SK-N-SH treated with all-trans-retinoic acid at 6 μM for 48 hours (cell line): ENCODE data around the gene CFAP157.
"Not testable (repeated sequence)": the region's sequence is repeated elsewhere in the genome, so short reads cannot be mapped to it uniquely, and the experiment has no call there.

Experiments used
- ARNTL ChIP-seq: fragments of 450-650 bp; formaldehyde crosslinking; IDR thresholded peaks from 2 replicates; pipeline ENCODE4 v1.5.0; 2020; ENCODE audit warnings: low read depth, mild to moderate bottlenecking, moderate library complexity, borderline replicate concordance
- BACH2 ChIP-seq: fragments of 250-450 bp; sonication (Bioruptor Pico); IDR thresholded peaks from 2 replicates; pipeline ENCODE4 v1.9.0; 2021; ENCODE audit warnings: mild to moderate bottlenecking, borderline replicate concordance
- CREB5 ChIP-seq: fragments of 250-450 bp; sonication (Bioruptor Pico); IDR thresholded peaks from 2 replicates; pipeline ENCODE4 v1.5.1; 2020; ENCODE audit warnings: low read depth, mild to moderate bottlenecking, moderate library complexity
- CSRNP3 ChIP-seq: fragments of 250-450 bp; sonication (Bioruptor Pico); IDR thresholded peaks from 2 replicates; pipeline ENCODE4 v1.5.1; 2021; ENCODE audit warnings: mild to moderate bottlenecking, moderate library complexity
- GLIS3 ChIP-seq: fragments of 250-450 bp; sonication (Bioruptor Pico); IDR thresholded peaks from 2 replicates; pipeline ENCODE4 v1.5.0; 2020; ENCODE audit warnings: mild to moderate bottlenecking, moderate library complexity
- ISL1 ChIP-seq: fragments of 250-450 bp; sonication (Bioruptor Pico); IDR thresholded peaks from 2 replicates; pipeline ENCODE4 v2.1.2; 2022; ENCODE audit warnings: mild to moderate bottlenecking, moderate library complexity
- OSR1 ChIP-seq: fragments of 250-450 bp; sonication (Bioruptor Pico); IDR thresholded peaks from 2 replicates; pipeline ENCODE4 v1.8.0; 2022; ENCODE audit warnings: moderate library complexity, mild to moderate bottlenecking, inconsistent platforms
- TCF4 ChIP-seq: fragments of 250-450 bp; sonication (Bioruptor Pico); IDR thresholded peaks from 2 replicates; pipeline ENCODE4 v1.8.0; 2021; ENCODE audit warnings: mild to moderate bottlenecking, moderate library complexity, borderline replicate concordance
- TSHZ2 ChIP-seq: fragments of 250-450 bp; sonication (Bioruptor Pico); IDR thresholded peaks from 2 replicates; pipeline ENCODE4 v1.5.0; 2020; ENCODE audit warnings: mild to moderate bottlenecking, moderate library complexity
- ZFP3 ChIP-seq: fragments of 250-450 bp; sonication (Bioruptor Pico); IDR thresholded peaks from 2 replicates; pipeline ENCODE4 v1.5.0; 2020; ENCODE audit warnings: mild to moderate bottlenecking, moderate library complexity
- ZFP30 ChIP-seq: fragments of 450-650 bp; formaldehyde crosslinking; IDR thresholded peaks from 2 replicates; pipeline ENCODE4 v1.5.0; 2022; ENCODE audit warnings: mild to moderate bottlenecking, moderate library complexity
- ZNF565 ChIP-seq: fragments of 450-650 bp; formaldehyde crosslinking; conservative IDR thresholded peaks from 2 replicates; pipeline ENCODE4 v1.5.0; 2020; ENCODE audit warnings: low read depth, mild to moderate bottlenecking, moderate library complexity
- ZNF70 ChIP-seq: fragments of 450-650 bp; formaldehyde crosslinking; IDR thresholded peaks from 2 replicates; pipeline ENCODE4 v1.5.0; 2020; ENCODE audit warnings: mild to moderate bottlenecking, moderate library complexity
- TF ChIP-seq, protein P1 (sequence below): fragments of 250-450 bp; sonication (Bioruptor Pico); IDR thresholded peaks from 2 replicates; pipeline ENCODE4 v1.8.0; 2020; ENCODE audit warnings: mild to moderate bottlenecking, moderate library complexity, borderline replicate concordance

DNA sequence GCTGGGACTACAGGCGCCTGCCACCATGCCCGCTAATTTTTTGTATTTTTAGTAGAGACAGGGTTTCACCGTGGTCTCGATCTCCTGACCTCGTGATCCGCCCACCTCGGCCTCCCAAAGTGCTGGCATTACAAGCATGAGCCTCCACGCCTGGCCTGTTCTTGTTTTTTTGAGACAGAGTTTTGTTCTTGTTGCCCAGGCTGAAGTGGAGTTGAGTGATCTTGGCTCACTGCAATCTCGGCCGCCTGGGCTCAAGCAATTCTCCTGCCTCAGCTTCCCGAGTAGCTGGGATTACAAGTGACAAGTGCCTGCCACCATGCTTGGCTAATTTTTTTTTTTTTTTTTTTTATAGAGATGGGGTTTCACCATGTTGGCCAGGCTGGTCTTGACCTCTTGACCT, 50.0 kb downstream of the CFAP157 start:
- TF ChIP-seq, protein P1, sequence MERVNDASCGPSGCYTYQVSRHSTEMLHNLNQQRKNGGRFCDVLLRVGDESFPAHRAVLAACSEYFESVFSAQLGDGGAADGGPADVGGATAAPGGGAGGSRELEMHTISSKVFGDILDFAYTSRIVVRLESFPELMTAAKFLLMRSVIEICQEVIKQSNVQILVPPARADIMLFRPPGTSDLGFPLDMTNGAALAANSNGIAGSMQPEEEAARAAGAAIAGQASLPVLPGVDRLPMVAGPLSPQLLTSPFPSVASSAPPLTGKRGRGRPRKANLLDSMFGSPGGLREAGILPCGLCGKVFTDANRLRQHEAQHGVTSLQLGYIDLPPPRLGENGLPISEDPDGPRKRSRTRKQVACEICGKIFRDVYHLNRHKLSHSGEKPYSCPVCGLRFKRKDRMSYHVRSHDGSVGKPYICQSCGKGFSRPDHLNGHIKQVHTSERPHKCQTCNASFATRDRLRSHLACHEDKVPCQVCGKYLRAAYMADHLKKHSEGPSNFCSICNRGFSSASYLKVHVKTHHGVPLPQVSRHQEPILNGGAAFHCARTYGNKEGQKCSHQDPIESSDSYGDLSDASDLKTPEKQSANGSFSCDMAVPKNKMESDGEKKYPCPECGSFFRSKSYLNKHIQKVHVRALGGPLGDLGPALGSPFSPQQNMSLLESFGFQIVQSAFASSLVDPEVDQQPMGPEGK (CRISPR knock-in tag) = not testable (repeated sequence)
- TF ChIP-seq ZFP3 (CRISPR knock-in tag); ARNTL; ZFP30 (CRISPR knock-in tag); ZNF565 (CRISPR knock-in tag); TCF4 (CRISPR knock-in tag); CSRNP3 (CRISPR knock-in tag); CREB5; BACH2 (CRISPR knock-in tag); OSR1 (CRISPR knock-in tag); GLIS3; ZNF70 (CRISPR knock-in tag); TSHZ2 (CRISPR knock-in tag); ISL1 (CRISPR knock-in tag): not testable (repeated sequence)
